ENCODE measurements around the gene MKI67.

Gene MKI67

DNA sequence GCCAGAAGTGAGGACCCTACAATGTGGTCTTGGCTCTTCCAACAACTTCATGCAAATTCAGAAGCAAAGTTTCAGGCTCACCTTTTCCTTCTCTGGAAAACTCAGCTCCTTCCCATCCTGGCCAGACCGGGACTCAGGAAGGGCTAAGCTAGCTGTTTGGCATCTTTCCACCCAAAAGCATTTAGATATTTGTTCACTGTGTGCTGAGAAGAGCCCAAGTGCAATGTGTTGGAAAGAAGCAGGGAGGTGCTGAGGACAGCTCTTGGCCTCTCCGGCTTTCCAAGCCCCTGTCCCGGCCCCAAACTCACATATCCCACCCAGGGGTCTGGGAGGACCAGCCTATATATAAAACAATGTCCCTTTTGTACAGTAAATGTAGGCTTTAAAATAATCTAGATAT, 44.5 kb downstream of the MKI67 start:
- TF ChIP-seq CTCF (IDR thresholded peaks at IDR 0.05; ENCODE audit: low read depth, low read length, missing control alignments): no peak
- no peak overlapping the region for H3K4me3 ChIP-seq (ENCODE audit: low read depth, low read length)
- no peak for DNase-seq (ENCODE audit: low read depth)

DNA sequence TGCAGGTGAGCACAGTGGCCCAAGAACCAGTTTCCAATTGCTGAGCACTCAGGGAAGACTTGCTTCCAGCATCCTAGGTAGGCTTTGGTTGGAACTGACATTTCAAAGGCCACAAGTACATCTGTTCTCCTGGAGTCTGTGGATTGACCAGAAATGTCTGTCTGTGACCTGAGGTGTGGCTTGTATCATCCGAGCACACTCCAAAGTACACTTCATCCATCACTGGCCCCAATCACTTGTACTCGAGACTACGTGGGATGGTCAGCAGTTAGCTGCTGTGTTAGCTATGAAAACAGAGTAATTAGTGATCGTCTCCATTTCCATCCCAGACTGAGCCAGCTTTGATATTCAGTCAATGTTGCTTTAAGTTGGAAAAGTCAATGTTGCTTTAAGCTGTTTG, 45.0 kb downstream of the MKI67 start:
- no peak for DNase-seq (ENCODE audit: low read depth)
- no peak for TF ChIP-seq CTCF (IDR thresholded peaks at IDR 0.05; ENCODE audit: low read depth, low read length, missing control alignments)
- no peak overlapping the region for H3K4me3 ChIP-seq (ENCODE audit: low read depth, low read length)

DNA sequence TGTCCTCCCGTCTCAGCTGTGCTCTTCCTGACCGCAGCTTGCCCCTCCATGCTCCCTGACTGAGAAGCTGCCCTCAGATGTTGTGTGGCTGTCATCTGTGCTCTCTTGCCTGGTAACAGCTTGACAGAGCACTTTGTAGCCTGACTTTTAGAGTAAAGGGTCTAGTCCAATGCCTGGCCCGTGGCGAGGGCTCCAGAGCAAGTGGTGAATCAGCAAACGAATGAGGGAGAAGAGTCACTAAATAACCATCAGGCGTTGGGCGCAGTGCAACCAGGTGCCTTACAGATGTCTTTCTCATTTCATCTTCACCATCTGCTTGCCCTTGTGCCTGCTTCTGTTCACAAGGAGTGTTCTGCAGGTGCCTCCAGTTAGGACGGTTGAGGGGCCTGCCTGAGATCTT, 45.6 kb downstream of the MKI67 start:
- DNase-seq (ENCODE audit: low read depth): no peak
- no peak overlapping the region for H3K4me3 ChIP-seq (ENCODE audit: low read depth, low read length)
- TF ChIP-seq CTCF (IDR thresholded peaks at IDR 0.05; ENCODE audit: low read depth, low read length, missing control alignments): no peak

DNA sequence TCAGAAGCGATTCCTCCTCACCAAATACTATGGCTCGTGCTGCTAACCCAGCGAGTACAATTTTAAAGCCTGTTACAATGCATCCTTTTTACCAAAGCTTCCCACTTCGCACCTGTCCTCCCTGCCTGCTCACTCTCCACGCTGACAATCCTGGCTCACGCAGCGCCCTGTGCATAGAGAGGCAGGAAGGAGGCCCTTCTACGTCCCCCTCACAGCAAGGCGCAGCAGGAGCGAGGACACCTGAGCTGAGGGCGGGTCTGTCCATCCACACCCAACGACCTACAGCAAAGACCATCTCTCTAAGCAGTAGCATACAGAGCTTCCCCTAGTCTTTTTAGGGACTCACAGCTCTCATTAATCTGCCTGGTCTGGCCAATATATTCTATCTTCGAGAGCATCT, 46.0 kb downstream of the MKI67 start:
- H3K4me3 ChIP-seq (ENCODE audit: low read depth, low read length): no peak overlapping the region
- TF ChIP-seq CTCF (IDR thresholded peaks at IDR 0.05; ENCODE audit: low read depth, low read length, missing control alignments): no peak
- no peak for DNase-seq (ENCODE audit: low read depth)

DNA sequence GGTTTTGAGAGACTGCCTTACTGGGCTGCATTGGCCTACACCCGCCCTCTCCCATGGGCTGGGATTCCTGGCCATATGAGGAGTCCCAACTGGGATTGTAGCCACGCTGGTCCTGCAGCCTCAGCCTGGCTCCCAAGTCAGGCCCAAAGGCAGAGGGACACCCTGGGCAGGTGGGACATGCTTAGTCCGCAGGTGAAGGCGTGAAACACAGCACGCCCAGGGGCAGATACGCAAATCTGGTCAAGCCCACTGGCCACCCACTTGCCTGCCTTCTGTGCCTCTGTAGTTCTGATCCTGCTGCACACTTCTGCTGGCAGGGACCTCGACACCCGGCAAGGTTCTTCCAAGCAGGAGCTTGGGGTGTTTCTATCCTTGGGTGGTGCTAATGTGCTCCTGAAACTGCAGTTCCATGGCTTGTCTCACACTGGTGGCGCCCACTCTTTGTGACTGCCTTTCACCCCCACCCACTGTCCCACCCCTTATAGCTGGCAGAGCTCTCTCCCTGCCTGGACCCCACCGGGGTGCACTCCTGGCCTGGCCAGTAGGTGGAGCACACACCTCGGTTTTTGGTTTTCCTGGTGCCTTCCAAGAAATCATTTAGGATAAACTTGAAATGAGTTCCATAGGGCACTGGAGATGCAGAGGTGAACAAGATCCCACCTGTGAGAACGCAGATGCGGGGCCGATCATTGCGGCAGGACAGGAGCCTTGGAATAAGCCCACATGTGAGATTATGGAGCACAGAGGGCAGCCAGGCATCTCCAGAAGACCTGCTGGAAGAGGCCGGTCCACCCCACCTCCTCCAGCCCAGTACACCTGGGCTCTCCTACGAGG, 47.9 kb downstream of the MKI67 start:
- peak; percentile 74 for TF ChIP-seq CTCF (IDR thresholded peaks at IDR 0.05; ENCODE audit: low read depth, low read length, missing control alignments)
- no peak for DNase-seq (ENCODE audit: low read depth)
- H3K4me3 ChIP-seq (ENCODE audit: low read depth, low read length): no peak overlapping the region

DNA sequence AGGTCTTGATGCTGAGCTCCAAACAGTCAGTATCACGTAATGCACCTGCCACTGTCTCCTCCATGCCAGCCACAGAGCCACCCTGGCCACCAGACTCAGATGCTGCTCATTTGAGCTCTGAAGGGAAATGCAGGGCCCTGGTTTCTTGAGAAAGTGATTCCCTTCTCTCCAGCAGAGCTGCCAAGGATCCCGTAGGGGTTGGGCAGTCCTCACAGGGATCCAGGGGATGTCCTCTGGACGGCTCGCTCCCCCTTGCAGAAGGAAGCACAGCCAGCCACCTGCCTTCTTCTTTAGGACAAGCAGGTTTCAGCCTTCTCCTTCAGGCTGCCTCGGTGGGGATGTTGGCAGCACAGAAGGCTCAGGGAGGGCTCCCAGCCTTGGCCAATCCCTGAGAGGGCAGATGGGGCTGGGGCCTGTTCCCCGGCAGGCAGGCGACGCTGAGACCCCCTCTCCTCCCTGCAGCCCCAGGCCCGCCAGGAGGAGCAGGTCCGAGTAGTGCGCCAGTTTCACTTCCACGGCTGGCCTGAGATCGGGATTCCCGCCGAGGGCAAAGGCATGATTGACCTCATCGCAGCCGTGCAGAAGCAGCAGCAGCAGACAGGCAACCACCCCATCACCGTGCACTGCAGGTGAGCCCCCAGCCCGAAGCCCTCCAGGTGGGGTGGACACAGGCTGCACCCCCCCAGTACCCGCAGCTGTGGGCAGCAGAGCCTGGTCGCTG, 48.9 kb downstream of the MKI67 start:
- no peak overlapping the region for H3K4me3 ChIP-seq (ENCODE audit: low read depth, low read length)
- DNase-seq (ENCODE audit: low read depth): no peak
- no peak for TF ChIP-seq CTCF (IDR thresholded peaks at IDR 0.05; ENCODE audit: low read depth, low read length, missing control alignments)

All from GM12864 (cell line).